HG03095 (cell line): Measurements from ENCODE around the gene ADAM12.
"Not testable (repeated sequence)": the region's sequence is repeated elsewhere in the genome, so short reads cannot be mapped to it uniquely, and the experiment has no call there.

ENCODE experiments used
- ATAC-seq: cut with Tn5 transposase; IDR thresholded peaks from one replicate; pipeline ENCODE4 v1.9.1; 2021; ENCODE audit warnings: moderate library complexity; ENCODE audit not compliant: unreplicated experiment

The ADAM12 gene

DNA sequence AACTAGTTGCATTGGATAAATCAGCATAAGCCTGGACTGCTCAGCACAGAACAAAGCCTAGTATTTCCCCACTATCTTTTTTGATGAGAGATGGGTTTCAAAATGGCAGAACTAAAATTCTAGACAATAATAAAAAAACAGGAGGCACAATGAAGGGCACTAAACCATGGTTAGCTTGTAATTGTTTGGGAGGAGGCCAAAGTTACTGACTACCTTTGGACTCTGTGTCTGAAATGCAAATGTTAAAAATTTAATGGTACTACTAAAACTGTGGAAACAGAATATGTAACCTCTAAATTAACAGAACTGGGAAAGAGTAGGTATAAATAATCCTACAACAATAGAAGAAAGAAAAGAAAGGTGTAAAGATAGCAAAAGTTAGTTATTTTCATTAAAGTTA lies 13.0 kb downstream of the ADAM12 start:
- no peak for ATAC-seq

- no peak for ATAC-seq
Measured at GRCh38 chr10:126374435-126374834, 13.8 kb downstream of the ADAM12 start.

- no peak for ATAC-seq
Measured at GRCh38 chr10:126373972-126374371, 14.3 kb downstream of the ADAM12 start.

- ATAC-seq, result no peak
Measured at GRCh38 chr10:126373147-126373546, 15.1 kb downstream of the ADAM12 start.

GRCh38 chr10:126372396-126372795 lies 15.9 kb downstream of the ADAM12 start:
- no peak for ATAC-seq

GRCh38 chr10:126369125-126369710 lies 19.1 kb downstream of the ADAM12 start:
- no peak for ATAC-seq

DNA sequence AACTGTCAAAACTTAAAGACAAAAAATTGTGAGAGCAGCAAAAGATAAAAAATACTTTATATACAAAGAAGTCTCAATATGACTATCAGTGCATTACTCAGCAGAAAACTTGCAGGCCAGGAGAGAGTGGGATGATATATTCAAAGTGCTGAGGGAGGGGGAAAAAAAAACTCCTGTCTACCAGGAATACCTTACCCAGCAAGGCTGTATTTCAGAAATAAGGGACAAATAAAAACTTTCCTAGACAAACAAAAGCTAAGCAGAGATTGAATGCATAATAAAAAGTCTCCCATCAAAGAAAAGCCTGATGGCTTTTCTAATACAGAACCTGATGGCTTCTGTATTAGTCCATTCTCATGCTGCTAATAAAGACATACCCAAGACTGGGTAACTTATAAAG lies 31.1 kb downstream of the ADAM12 start:
- no peak for ATAC-seq

DNA sequence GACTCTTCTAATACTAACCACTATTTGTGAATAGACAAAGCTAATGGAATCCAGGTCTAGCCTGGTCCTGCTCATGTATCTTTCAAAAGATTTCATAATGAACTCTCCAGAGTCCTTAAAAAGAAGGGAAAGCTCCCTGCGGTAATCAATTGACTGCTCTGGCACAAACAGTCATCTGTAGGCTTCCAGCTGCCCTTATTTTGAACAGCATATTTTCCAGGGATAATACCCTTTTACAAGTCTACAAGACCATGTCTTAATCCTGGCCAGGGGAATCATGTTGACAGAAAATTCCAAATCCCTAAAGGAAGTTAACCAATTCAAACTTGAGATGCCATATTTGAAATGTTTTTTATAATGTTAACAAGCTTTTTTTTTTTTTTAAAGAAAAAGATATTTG lies 34.6 kb downstream of the ADAM12 start:
- ATAC-seq, result no peak

GRCh38 chr10:126352453-126352852 lies 35.8 kb downstream of the ADAM12 start:
- no peak for ATAC-seq

GRCh38 chr10:126351021-126351420 lies 37.3 kb downstream of the ADAM12 start:
- ATAC-seq, result no peak

- no peak for ATAC-seq
Measured at GRCh38 chr10:126350216-126350992, 37.9 kb downstream of the ADAM12 start.

DNA sequence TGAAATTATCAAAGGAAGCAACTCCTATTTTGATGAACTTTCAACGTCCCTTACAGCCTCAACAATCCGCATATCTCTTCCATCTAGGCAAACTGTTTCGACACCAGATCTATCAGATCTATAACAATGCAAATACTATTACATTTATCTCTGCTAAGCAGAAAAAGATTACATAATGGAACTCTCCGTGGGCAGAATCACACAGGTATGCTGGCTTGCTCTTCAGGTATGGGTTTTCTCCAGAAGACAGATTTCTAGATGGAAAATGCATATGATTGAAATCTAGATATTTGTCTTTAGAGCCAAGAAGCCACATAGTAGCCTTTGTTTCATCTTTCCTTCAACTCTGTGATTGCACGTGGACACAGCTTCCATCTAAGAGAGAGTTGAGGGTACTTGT lies 38.6 kb downstream of the ADAM12 start:
- no peak for ATAC-seq

- no peak for ATAC-seq
Measured at GRCh38 chr10:126349101-126349500, 39.2 kb downstream of the ADAM12 start.

GRCh38 chr10:126343496-126343895 lies 44.8 kb downstream of the ADAM12 start:
- not testable (repeated sequence) for ATAC-seq

GRCh38 chr10:126342680-126343079 lies 45.6 kb downstream of the ADAM12 start:
- ATAC-seq, result no peak

DNA sequence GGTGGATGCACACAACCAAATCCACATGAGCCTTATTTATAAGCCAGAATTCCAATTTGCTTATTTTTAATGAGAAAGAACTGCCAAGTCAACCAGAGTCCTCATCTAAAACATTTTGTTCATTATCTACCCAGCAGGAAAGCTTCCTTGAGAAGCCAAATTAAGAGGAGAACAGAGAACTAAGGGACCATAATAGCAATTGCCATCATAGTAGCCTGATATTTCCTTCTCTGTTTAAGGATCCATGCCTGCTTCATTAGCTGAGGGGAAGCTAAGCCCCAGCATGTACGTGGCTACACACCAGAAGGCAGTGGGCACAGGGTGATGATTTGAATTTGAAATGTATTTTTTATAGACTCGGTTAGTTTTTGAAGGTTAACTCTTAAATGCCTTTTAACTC lies 46.8 kb downstream of the ADAM12 start:
- no peak for ATAC-seq

DNA sequence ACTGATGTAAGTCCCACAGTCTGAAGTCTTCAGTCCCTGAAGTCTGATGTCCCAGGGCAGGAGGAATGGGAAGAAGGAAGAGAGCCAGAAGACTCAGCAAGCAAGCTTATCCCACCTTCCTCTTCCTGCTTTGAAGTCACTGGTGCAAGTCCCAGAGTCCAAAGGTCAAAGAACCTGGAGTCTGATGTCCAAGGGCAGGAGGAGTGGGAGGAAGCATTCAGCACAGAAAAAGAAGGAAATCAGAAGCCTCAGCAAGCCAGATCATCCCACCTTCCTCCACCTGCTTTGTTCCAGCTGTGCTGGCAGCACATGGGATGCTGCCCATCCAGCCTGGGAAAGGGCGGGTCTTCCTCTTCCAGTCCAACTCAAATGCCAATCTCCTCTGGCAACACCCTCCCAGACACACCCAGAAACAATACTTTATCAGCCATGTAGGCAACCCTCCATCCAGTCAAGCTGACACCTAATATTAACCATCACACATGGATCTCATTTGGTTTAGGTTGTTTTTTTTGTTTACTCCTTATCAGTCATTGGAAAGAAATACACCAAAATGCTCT lies 50.9 kb downstream of the ADAM12 start:
- no peak for ATAC-seq

- ATAC-seq, result no peak
Measured at GRCh38 chr10:126336801-126337200, 51.5 kb downstream of the ADAM12 start.

- ATAC-seq, result no peak
Measured at GRCh38 chr10:126334272-126334671, 54.0 kb downstream of the ADAM12 start.

DNA sequence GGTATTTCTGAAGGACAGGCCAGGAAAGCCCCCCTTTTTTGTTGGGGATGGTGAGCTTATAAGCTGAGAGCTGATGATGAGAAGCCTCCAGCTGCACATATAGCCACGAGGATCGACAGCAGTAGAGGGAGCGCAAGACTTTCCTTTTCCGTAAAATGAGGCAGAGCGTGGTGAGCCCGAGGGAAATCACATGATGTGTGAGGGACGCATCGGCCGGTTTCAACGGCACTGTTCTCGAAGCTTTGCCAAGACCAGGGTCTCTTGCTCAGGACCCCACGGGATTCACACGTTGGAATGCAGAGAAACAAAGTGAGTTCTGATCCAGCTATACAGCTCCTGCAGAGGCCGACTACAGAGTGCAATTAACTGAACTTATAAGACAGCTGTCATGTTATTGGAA lies 55.7 kb downstream of the ADAM12 start:
- ATAC-seq, result no peak

- no peak for ATAC-seq
Measured at GRCh38 chr10:126331101-126331500, 57.2 kb downstream of the ADAM12 start.

DNA sequence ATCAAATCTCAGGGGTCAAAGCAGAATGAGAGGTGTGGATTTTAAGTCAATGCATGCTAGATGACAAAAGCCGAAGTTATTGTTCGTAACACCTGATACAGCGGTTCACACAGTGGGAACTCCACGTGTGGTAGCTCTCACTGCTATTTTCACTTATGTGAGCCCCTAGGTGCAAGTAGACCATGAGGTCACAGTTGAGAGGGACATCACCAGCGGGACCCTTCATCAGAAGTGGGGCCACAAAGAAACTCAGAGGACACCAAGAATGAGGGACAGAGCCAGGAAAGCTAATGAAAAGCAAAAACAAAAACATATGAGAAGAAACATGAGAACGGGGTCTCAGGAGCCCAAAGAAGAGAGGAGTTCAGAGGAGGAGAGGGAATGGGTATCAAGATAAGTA lies 63.5 kb downstream of the ADAM12 start:
- no peak for ATAC-seq
